Measurements from ENCODE around the gene EPN1. TPM values are rescaled to one million over a fixed set of nuclear protein-coding genes. Genes with fewer than 3 reads are reported as not detected.

EPN1 gene
- total and polyA plus RNA-seq, 2 of the 13 experiments (the other 11 are each of a cell fraction or from before 2014, with no cell fraction given): 28.9 to 31.7 TPM

DNA sequence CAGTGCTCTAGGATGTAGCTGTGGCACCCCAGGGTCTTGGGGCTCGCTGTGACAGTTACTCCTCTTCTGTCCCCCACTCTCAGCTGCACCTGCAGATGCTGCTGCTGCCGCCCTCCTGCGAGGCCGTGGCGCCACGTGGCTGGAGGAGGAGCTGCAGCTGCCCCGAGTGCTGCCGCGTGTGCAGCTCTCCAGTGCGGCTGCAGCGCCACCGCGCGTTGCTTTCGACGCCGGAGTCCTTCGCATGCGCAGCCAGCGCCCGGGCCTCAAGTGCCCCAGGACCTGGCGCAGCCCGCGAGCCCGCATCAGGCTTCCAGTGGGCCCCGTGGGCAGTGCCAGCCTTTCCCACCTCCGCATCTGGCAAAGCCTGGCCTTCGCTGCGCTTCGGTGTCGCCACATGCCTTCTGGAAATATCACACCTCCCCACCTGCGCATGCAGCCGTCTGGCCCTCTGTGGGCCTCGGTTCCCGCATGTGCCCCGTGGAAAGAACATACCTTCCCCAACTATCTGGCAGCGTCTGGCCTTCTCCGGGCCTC, 34.9 kb upstream of the EPN1 start (continued):
- TF ChIP-seq, protein P1, sequence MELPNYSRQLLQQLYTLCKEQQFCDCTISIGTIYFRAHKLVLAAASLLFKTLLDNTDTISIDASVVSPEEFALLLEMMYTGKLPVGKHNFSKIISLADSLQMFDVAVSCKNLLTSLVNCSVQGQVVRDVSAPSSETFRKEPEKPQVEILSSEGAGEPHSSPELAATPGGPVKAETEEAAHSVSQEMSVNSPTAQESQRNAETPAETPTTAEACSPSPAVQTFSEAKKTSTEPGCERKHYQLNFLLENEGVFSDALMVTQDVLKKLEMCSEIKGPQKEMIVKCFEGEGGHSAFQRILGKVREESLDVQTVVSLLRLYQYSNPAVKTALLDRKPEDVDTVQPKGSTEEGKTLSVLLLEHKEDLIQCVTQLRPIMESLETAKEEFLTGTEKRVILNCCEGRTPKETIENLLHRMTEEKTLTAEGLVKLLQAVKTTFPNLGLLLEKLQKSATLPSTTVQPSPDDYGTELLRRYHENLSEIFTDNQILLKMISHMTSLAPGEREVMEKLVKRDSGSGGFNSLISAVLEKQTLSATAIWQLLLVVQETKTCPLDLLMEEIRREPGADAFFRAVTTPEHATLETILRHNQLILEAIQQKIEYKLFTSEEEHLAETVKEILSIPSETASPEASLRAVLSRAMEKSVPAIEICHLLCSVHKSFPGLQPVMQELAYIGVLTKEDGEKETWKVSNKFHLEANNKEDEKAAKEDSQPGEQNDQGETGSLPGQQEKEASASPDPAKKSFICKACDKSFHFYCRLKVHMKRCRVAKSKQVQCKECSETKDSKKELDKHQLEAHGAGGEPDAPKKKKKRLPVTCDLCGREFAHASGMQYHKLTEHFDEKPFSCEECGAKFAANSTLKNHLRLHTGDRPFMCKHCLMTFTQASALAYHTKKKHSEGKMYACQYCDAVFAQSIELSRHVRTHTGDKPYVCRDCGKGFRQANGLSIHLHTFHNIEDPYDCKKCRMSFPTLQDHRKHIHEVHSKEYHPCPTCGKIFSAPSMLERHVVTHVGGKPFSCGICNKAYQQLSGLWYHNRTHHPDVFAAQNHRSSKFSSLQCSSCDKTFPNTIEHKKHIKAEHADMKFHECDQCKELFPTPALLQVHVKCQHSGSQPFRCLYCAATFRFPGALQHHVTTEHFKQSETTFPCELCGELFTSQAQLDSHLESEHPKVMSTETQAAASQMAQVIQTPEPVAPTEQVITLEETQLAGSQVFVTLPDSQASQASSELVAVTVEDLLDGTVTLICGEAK (IDR thresholded peaks at IDR 0.05): no peak
- TF ChIP-seq, protein P1 (CRISPR knock-in tag; IDR thresholded peaks at IDR 0.05): no peak
- TF ChIP-seq RNF2 (conservative IDR thresholded peaks at IDR 0.05; ENCODE audit: low read depth) (no peak), HNF4A (CRISPR knock-in tag; IDR thresholded peaks at IDR 0.05) (no peak), ZNF160 (CRISPR knock-in tag; IDR thresholded peaks at IDR 0.05) (no peak; the same call in 1 of the 2 replicates), ZNF660 (CRISPR knock-in tag; IDR thresholded peaks at IDR 0.05; ENCODE audit: borderline replicate concordance, low read depth) (no peak), TAF15 (IDR thresholded peaks at IDR 0.05; ENCODE audit: low read depth, low read length, poor library complexity, severe bottlenecking) (peak; percentile 45), FOXA3 (CRISPR knock-in tag; IDR thresholded peaks at IDR 0.05) (no peak), MIER2 (CRISPR knock-in tag; IDR thresholded peaks at IDR 0.05) (no peak), ZBTB3 (CRISPR knock-in tag; IDR thresholded peaks at IDR 0.05; ENCODE audit: borderline replicate concordance, low read depth) (no peak), TBL1XR1 (IDR thresholded peaks at IDR 0.05; ENCODE audit: borderline replicate concordance, low read length, partially characterized antibody) (no peak), ZNF598 (CRISPR knock-in tag; IDR thresholded peaks at IDR 0.05; ENCODE audit: borderline replicate concordance) (no peak), ZNF12 (CRISPR knock-in tag; IDR thresholded peaks at IDR 0.05) (no peak), ZNF724P (CRISPR knock-in tag; IDR thresholded peaks at IDR 0.05; ENCODE audit: borderline replicate concordance) (0 out of 2 replicates have a peak, but pooled peaks have one; percentile 15), TCF7L2 (IDR thresholded peaks at IDR 0.05; ENCODE audit: low read depth, low read length) (no peak), IKZF4 (CRISPR knock-in tag; IDR thresholded peaks at IDR 0.05; ENCODE audit: borderline replicate concordance, low read depth, not compliant biosample characterization) (no peak)
- TF ChIP-seq, protein P2, sequence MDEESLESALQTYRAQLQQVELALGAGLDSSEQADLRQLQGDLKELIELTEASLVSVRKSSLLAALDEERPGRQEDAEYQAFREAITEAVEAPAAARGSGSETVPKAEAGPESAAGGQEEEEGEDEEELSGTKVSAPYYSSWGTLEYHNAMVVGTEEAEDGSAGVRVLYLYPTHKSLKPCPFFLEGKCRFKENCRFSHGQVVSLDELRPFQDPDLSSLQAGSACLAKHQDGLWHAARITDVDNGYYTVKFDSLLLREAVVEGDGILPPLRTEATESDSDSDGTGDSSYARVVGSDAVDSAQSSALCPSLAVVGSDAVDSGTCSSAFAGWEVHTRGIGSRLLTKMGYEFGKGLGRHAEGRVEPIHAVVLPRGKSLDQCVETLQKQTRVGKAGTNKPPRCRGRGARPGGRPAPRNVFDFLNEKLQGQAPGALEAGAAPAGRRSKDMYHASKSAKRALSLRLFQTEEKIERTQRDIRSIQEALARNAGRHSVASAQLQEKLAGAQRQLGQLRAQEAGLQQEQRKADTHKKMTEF (CRISPR knock-in tag; IDR thresholded peaks at IDR 0.05): 0 out of 2 replicates have a peak, but pooled peaks have one; percentile 5
- TF ChIP-seq, protein P3, sequence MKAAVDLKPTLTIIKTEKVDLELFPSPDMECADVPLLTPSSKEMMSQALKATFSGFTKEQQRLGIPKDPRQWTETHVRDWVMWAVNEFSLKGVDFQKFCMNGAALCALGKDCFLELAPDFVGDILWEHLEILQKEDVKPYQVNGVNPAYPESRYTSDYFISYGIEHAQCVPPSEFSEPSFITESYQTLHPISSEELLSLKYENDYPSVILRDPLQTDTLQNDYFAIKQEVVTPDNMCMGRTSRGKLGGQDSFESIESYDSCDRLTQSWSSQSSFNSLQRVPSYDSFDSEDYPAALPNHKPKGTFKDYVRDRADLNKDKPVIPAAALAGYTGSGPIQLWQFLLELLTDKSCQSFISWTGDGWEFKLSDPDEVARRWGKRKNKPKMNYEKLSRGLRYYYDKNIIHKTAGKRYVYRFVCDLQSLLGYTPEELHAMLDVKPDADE (CRISPR knock-in tag; IDR thresholded peaks at IDR 0.05): no peak
